Panc1 (cell line): ENCODE measurements around the gene ZBTB45.

ENCODE experiments used
- POLR2AphosphoS5 ChIP-seq: IDR thresholded peaks from 2 replicates; pipeline ENCODE4 v1.6.1; 2012; ENCODE audit warnings: mild to moderate bottlenecking, low read depth, low read length, moderate library complexity
- SIN3A ChIP-seq: IDR thresholded peaks from 2 replicates; pipeline ENCODE4 v1.6.1; 2012; ENCODE audit warnings: low read depth, mild to moderate bottlenecking, low read length, moderate library complexity, borderline replicate concordance; ENCODE audit not compliant: insufficient read depth
- TCF7L2 ChIP-seq: IDR thresholded peaks from 2 replicates; pipeline ENCODE4 v1.6.1; 2011; ENCODE audit warnings: mild to moderate bottlenecking, low read depth, low read length, inconsistent platforms
- TF ChIP-seq, protein P1 (sequence below): fragments of 450-650 bp; IDR thresholded peaks from 2 replicates; pipeline ENCODE4 v1.5.1; 2017; ENCODE audit warnings: mild to moderate bottlenecking
- TF ChIP-seq, protein P2 (sequence below), 2 experiments: IDR thresholded peaks; 2 replicates each; pipeline ENCODE4 v1.6.1; 2011 to 2012; ENCODE audit warnings: low read depth in 2 of 2, control low read depth in 1 of 2, low read length in 1 of 2, mild to moderate bottlenecking in 1 of 2, moderate library complexity in 1 of 2; ENCODE audit not compliant: insufficient read depth in 1 of 2

DNA sequence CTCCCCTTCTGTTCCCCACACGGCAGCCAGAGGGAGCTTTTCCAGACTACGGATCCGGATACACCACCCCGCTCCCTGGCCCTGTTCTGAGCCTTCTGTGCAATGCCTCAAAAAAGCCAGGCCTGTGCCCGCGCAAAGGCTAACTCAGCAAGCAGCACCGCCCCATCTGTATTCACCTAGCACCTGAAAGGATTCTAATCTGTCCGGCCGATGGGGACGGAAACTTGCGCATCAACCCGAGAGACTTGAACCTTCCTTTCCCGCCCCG lies 589 bp downstream of the ZBTB45 start:
- TF ChIP-seq, protein P1, sequence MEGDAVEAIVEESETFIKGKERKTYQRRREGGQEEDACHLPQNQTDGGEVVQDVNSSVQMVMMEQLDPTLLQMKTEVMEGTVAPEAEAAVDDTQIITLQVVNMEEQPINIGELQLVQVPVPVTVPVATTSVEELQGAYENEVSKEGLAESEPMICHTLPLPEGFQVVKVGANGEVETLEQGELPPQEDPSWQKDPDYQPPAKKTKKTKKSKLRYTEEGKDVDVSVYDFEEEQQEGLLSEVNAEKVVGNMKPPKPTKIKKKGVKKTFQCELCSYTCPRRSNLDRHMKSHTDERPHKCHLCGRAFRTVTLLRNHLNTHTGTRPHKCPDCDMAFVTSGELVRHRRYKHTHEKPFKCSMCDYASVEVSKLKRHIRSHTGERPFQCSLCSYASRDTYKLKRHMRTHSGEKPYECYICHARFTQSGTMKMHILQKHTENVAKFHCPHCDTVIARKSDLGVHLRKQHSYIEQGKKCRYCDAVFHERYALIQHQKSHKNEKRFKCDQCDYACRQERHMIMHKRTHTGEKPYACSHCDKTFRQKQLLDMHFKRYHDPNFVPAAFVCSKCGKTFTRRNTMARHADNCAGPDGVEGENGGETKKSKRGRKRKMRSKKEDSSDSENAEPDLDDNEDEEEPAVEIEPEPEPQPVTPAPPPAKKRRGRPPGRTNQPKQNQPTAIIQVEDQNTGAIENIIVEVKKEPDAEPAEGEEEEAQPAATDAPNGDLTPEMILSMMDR: peak; percentile 78; the same call in 1 of the 2 replicates
- TF ChIP-seq POLR2AphosphoS5 (no peak), SIN3A (no peak), TCF7L2 (no peak)
- TF ChIP-seq, protein P2, sequence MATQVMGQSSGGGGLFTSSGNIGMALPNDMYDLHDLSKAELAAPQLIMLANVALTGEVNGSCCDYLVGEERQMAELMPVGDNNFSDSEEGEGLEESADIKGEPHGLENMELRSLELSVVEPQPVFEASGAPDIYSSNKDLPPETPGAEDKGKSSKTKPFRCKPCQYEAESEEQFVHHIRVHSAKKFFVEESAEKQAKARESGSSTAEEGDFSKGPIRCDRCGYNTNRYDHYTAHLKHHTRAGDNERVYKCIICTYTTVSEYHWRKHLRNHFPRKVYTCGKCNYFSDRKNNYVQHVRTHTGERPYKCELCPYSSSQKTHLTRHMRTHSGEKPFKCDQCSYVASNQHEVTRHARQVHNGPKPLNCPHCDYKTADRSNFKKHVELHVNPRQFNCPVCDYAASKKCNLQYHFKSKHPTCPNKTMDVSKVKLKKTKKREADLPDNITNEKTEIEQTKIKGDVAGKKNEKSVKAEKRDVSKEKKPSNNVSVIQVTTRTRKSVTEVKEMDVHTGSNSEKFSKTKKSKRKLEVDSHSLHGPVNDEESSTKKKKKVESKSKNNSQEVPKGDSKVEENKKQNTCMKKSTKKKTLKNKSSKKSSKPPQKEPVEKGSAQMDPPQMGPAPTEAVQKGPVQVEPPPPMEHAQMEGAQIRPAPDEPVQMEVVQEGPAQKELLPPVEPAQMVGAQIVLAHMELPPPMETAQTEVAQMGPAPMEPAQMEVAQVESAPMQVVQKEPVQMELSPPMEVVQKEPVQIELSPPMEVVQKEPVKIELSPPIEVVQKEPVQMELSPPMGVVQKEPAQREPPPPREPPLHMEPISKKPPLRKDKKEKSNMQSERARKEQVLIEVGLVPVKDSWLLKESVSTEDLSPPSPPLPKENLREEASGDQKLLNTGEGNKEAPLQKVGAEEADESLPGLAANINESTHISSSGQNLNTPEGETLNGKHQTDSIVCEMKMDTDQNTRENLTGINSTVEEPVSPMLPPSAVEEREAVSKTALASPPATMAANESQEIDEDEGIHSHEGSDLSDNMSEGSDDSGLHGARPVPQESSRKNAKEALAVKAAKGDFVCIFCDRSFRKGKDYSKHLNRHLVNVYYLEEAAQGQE (IDR thresholded peaks at IDR 0.05; ENCODE audit: insufficient read depth in 1 of 2, low read depth in 2 of 2, low read length in 1 of 2): no peak
